Thyroid gland (tissue), 4 donors: ENCODE measurements around the gene GLCCI1.

Source experiments
- POLR2A ChIP-seq, 2 donors: fragments of 450-650 bp; IDR thresholded peaks; one replicate each; pipeline ENCODE4 v1.6.1; 2017; ENCODE audit warnings: antibody characterized with exemption in 2 of 2, mild to moderate bottlenecking in 2 of 2, moderate library complexity in 1 of 2
- TF ChIP-seq, protein P1 (sequence below), 6 experiments: fragments of 200-600 bp in 3 of 6; fragments of 450-650 bp in 3 of 6; sonication (generic) in 3 of 6; IDR thresholded peaks; one replicate each; pipeline ENCODE4 v1.5.1; 2016 to 2019; ENCODE audit warnings: antibody characterized with exemption in 6 of 6, mild to moderate bottlenecking in 2 of 6, inconsistent platforms in 1 of 6, moderate library complexity in 1 of 6

GRCh38 chr7:8085420-8085819, 116.8 kb downstream of the GLCCI1 start:
- TF ChIP-seq, protein P1, sequence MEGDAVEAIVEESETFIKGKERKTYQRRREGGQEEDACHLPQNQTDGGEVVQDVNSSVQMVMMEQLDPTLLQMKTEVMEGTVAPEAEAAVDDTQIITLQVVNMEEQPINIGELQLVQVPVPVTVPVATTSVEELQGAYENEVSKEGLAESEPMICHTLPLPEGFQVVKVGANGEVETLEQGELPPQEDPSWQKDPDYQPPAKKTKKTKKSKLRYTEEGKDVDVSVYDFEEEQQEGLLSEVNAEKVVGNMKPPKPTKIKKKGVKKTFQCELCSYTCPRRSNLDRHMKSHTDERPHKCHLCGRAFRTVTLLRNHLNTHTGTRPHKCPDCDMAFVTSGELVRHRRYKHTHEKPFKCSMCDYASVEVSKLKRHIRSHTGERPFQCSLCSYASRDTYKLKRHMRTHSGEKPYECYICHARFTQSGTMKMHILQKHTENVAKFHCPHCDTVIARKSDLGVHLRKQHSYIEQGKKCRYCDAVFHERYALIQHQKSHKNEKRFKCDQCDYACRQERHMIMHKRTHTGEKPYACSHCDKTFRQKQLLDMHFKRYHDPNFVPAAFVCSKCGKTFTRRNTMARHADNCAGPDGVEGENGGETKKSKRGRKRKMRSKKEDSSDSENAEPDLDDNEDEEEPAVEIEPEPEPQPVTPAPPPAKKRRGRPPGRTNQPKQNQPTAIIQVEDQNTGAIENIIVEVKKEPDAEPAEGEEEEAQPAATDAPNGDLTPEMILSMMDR (IDR thresholded peaks at IDR 0.05), result no peak
- TF ChIP-seq POLR2A (IDR thresholded peaks at IDR 0.05), result no peak
